ENCODE measurements around the gene OTOS.

OTOS gene

GRCh38 chr2:240140511-240140910 lies at the start of gene OTOS:
Gene OTOS (minus strand): TSS chr2:240140658. CDS start chr2:240140326, 332 bp downstream.
- no peak within 1 kb of the TSS for H3K9ac ChIP-seq (ENCODE audit: low read length)
- no peak within 1 kb of the TSS for H3K27ac ChIP-seq (ENCODE audit: low read depth, low read length)
- H3K9me3 ChIP-seq (ENCODE audit: low read length), result no peaks in the 10 kb centered on the region

GRCh38 chr2:240189686-240190085 lies 49.2 kb upstream of the OTOS start:
- Histone ChIP-seq H3K9me3 (ENCODE audit: low read length) (no peaks in the 10 kb centered on the region), H3K4me3 (ENCODE audit: low read depth in 1 of 2, low read length in 2 of 2) (no peak overlapping the region), H3K9ac (ENCODE audit: low read length) (no peak overlapping the region), H3K27me3 (ENCODE audit: control insufficient read depth in 1 of 2, insufficient read depth in 2 of 2, low read length in 2 of 2) (no peaks in the 10 kb centered on the region), H3K4me1 (ENCODE audit: insufficient read depth, low read length) (no peaks in the 10 kb centered on the region), H3K36me3 (ENCODE audit: insufficient read depth, low read length) (no peaks in the 10 kb centered on the region), H3K27ac (ENCODE audit: low read depth, low read length) (no peak overlapping the region)

More at GRCh38 chr2:240140511-240140910, at the start of gene OTOS:
- Histone ChIP-seq H3K27me3 (ENCODE audit: control insufficient read depth in 1 of 2, insufficient read depth in 2 of 2, low read length in 2 of 2) (peaks cover 0 to 16% of the 10 kb centered on the region in 2 donors), H3K4me3 (ENCODE audit: low read depth in 1 of 2, low read length in 2 of 2) (no peak within 1 kb of the TSS), H3K4me1 (ENCODE audit: insufficient read depth, low read length) (peaks cover 6% of the 10 kb centered on the region), H3K36me3 (ENCODE audit: insufficient read depth, low read length) (no peaks in the 10 kb centered on the region)

- no peaks in the 10 kb centered on the region for H3K4me1 ChIP-seq (ENCODE audit: insufficient read depth, low read length)
- no peak overlapping the region for H3K27ac ChIP-seq (ENCODE audit: low read depth, low read length)
- no peak overlapping the region for H3K4me3 ChIP-seq (ENCODE audit: low read depth in 1 of 2, low read length in 2 of 2)
- H3K27me3 ChIP-seq (ENCODE audit: control insufficient read depth in 1 of 2, insufficient read depth in 2 of 2, low read length in 2 of 2), result no peaks in the 10 kb centered on the region
- no peaks in the 10 kb centered on the region for H3K36me3 ChIP-seq (ENCODE audit: insufficient read depth, low read length)
- H3K9ac ChIP-seq (ENCODE audit: low read length), result no peak overlapping the region
- no peaks in the 10 kb centered on the region for H3K9me3 ChIP-seq (ENCODE audit: low read length)
Measured at GRCh38 chr2:240187989-240188590, 47.6 kb upstream of the OTOS start.

GRCh38 chr2:240186191-240186725 lies 45.8 kb upstream of the OTOS start:
- Histone ChIP-seq H3K4me3 (ENCODE audit: low read depth in 1 of 2, low read length in 2 of 2) (no peak overlapping the region), H3K27me3 (ENCODE audit: control insufficient read depth in 1 of 2, insufficient read depth in 2 of 2, low read length in 2 of 2) (peaks cover 0 to 3% of the 10 kb centered on the region in 2 donors), H3K9me3 (ENCODE audit: low read length) (no peaks in the 10 kb centered on the region), H3K36me3 (ENCODE audit: insufficient read depth, low read length) (no peaks in the 10 kb centered on the region), H3K9ac (ENCODE audit: low read length) (no peak overlapping the region), H3K4me1 (ENCODE audit: insufficient read depth, low read length) (no peaks in the 10 kb centered on the region), H3K27ac (ENCODE audit: low read depth, low read length) (no peak overlapping the region)

- no peak overlapping the region for H3K27ac ChIP-seq (ENCODE audit: low read depth, low read length)
- H3K27me3 ChIP-seq (ENCODE audit: control insufficient read depth in 1 of 2, insufficient read depth in 2 of 2, low read length in 2 of 2), result peaks cover 0 to 3% of the 10 kb centered on the region in 2 donors
- no peak overlapping the region for H3K9ac ChIP-seq (ENCODE audit: low read length)
- no peaks in the 10 kb centered on the region for H3K4me1 ChIP-seq (ENCODE audit: insufficient read depth, low read length)
- H3K9me3 ChIP-seq (ENCODE audit: low read length), result no peaks in the 10 kb centered on the region
- no peak overlapping the region for H3K4me3 ChIP-seq (ENCODE audit: low read depth in 1 of 2, low read length in 2 of 2)
- no peaks in the 10 kb centered on the region for H3K36me3 ChIP-seq (ENCODE audit: insufficient read depth, low read length)
Measured at GRCh38 chr2:240184656-240185055, 44.2 kb upstream of the OTOS start.

DNA sequence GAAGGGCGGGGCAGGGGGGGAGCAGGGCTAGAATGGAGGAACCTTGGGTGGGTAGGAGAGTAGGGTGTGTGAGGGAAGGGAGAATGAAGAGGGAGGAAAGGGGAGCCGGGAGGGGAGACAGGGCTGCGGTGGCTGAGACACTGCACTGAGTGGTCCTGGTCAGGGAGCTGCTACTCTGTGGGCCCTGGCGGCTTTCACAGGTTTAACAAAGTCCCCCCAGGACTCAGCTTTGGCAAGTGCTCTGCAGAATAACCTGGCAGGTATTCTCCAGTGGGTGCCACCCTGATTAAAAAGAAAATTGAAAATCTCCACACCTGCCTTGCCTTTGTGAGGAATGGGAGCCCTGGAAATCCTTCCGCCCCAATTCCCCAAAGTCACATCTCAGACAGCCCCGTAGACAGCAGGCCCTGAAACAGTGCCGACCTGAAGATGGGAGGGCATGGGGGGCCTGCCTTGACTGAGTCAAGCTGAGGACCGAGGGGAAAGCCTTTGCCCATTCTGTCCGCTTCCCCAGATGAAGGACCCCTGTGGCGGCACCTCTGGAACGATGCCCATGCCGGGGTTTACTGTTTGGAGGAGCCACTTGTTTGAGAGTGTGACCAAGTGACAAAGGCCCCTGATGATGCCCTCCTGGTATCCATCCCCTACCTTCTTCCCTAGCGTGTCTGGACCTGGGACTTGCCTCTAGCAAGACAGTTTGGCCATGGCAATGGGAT lies 43.6 kb upstream of the OTOS start:
- H3K9me3 ChIP-seq (ENCODE audit: low read length), result no peaks in the 10 kb centered on the region
- H3K9ac ChIP-seq (ENCODE audit: low read length), result no peak overlapping the region
- H3K4me1 ChIP-seq (ENCODE audit: insufficient read depth, low read length), result no peaks in the 10 kb centered on the region
- H3K36me3 ChIP-seq (ENCODE audit: insufficient read depth, low read length), result no peaks in the 10 kb centered on the region
- H3K4me3 ChIP-seq (ENCODE audit: low read depth in 1 of 2, low read length in 2 of 2), result no peak overlapping the region
- H3K27me3 ChIP-seq (ENCODE audit: control insufficient read depth in 1 of 2, insufficient read depth in 2 of 2, low read length in 2 of 2), result peaks cover 0 to 3% of the 10 kb centered on the region in 2 donors
- no peak overlapping the region for H3K27ac ChIP-seq (ENCODE audit: low read depth, low read length)

DNA sequence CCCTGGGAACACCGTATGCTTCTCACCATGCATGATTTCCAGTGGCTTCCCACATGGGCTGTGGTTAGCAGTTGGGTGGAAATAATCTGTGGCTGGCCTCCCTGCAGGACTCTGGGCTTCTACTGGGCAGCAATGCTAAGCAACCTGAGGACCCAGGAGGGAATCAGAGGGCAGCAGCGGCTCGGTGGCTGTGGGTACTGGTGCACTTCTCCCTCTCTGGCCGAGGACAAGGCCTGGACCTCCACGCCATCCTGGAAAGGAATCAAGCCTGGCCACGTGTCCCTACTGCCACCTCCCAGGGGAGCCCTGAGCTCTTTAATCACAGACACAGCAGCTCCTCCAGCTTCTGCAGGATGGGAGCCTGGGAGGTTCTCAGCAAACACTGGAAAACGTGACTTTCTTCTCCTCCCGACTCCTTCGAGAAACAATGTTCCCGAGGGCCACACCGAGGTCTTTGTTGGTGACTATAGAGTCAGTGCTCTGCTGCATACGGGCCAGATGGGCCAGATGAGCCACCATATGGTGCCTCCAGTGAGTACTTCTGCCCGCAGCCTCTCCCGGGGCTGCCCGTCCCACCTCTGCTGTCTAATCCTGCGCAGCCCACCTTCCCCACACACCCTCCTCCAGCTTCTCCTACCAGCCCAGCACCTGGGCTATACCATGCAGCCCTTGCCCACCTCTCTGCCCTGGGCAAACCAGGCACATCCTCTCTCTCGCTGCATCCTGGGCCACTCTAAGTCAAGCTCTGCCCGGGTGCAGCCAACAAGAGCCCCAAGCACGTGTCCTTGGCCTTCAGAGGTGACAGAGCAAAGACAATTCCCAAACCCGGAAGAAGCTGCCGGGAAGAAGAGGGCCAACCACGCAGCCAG lies 42.8 kb upstream of the OTOS start:
- Histone ChIP-seq H3K27ac (ENCODE audit: low read depth, low read length) (no peak overlapping the region), H3K9ac (ENCODE audit: low read length) (no peak overlapping the region), H3K4me3 (ENCODE audit: low read depth in 1 of 2, low read length in 2 of 2) (no peak overlapping the region), H3K9me3 (ENCODE audit: low read length) (no peaks in the 10 kb centered on the region), H3K36me3 (ENCODE audit: insufficient read depth, low read length) (no peaks in the 10 kb centered on the region), H3K27me3 (ENCODE audit: control insufficient read depth in 1 of 2, insufficient read depth in 2 of 2, low read length in 2 of 2) (peaks cover 0 to 3% of the 10 kb centered on the region in 2 donors), H3K4me1 (ENCODE audit: insufficient read depth, low read length) (no peaks in the 10 kb centered on the region)

GRCh38 chr2:240182476-240182875 lies 42.0 kb upstream of the OTOS start:
- Histone ChIP-seq H3K27ac (ENCODE audit: low read depth, low read length) (no peak overlapping the region), H3K4me3 (ENCODE audit: low read depth in 1 of 2, low read length in 2 of 2) (no peak overlapping the region), H3K27me3 (ENCODE audit: control insufficient read depth in 1 of 2, insufficient read depth in 2 of 2, low read length in 2 of 2) (peaks cover 0 to 3% of the 10 kb centered on the region in 2 donors), H3K36me3 (ENCODE audit: insufficient read depth, low read length) (no peaks in the 10 kb centered on the region), H3K9ac (ENCODE audit: low read length) (no peak overlapping the region), H3K9me3 (ENCODE audit: low read length) (no peaks in the 10 kb centered on the region), H3K4me1 (ENCODE audit: insufficient read depth, low read length) (no peaks in the 10 kb centered on the region)

GRCh38 chr2:240182001-240182400 lies 41.5 kb upstream of the OTOS start:
- H3K27ac ChIP-seq (ENCODE audit: low read depth, low read length), result no peak overlapping the region
- no peak overlapping the region for H3K4me3 ChIP-seq (ENCODE audit: low read depth in 1 of 2, low read length in 2 of 2)
- no peaks in the 10 kb centered on the region for H3K4me1 ChIP-seq (ENCODE audit: insufficient read depth, low read length)
- no peaks in the 10 kb centered on the region for H3K36me3 ChIP-seq (ENCODE audit: insufficient read depth, low read length)
- H3K9me3 ChIP-seq (ENCODE audit: low read length), result no peaks in the 10 kb centered on the region
- peaks cover 0 to 3% of the 10 kb centered on the region in 2 donors for H3K27me3 ChIP-seq (ENCODE audit: control insufficient read depth in 1 of 2, insufficient read depth in 2 of 2, low read length in 2 of 2)
- no peak overlapping the region for H3K9ac ChIP-seq (ENCODE audit: low read length)

DNA sequence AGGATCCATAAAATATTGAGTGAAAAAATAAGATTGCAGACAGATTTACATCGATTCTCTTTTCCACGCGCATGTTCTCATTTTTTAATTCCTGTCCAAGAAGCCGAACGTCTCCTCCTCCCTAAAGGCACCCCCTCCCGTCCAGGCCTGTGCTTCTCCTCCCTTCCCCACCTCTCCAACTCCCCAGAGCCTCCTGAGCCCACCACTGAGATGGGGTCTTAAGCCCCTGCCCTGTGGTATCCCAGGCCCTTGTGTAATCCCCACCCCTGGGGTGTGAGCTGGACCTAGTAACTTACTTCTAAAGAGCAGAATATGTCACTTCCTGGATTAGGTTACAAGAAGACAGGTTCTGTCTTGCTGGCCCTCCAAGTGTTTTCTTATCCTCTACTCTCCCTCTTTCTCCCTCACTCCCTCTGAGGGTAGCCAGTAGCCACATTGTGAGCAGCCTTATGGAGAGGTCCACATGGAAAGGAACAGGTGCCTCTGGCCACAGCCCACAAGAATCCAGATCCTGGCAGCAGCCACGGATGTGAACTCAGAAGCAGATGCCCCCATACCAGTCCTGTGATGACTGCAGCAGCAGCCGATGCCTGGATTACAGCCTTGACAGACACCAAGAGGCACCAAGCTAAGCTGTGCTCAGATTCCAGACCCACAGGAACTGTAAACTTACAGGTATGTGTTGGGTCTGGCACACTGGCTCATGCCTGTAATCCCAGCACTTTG lies 39.6 kb upstream of the OTOS start:
- Histone ChIP-seq H3K9me3 (ENCODE audit: low read length) (no peaks in the 10 kb centered on the region), H3K27me3 (ENCODE audit: control insufficient read depth in 1 of 2, insufficient read depth in 2 of 2, low read length in 2 of 2) (peaks cover 0 to 3% of the 10 kb centered on the region in 2 donors), H3K9ac (ENCODE audit: low read length) (no peak overlapping the region), H3K4me1 (ENCODE audit: insufficient read depth, low read length) (no peaks in the 10 kb centered on the region), H3K36me3 (ENCODE audit: insufficient read depth, low read length) (no peaks in the 10 kb centered on the region), H3K4me3 (ENCODE audit: low read depth in 1 of 2, low read length in 2 of 2) (no peak overlapping the region), H3K27ac (ENCODE audit: low read depth, low read length) (no peak overlapping the region)

All from muscle layer of colon (tissue), 2 donors.